ENCODE measurements around the gene MTAP.

DNA sequence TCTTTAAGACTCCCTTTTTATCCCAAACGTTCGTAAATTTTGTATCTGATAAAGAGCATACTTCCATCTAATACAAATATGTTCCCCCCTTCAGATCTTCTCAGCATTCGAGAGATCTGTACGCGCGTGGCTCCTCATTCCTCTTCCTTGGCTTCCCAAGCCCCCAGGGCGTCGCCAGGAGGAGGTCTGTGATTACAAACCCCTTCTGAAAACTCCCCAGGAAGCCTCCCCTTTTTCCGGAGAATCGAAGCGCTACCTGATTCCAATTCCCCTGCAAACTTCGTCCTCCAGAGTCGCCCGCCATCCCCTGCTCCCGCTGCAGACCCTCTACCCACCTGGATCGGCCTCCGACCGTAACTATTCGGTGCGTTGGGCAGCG lies 171.9 kb downstream of the MTAP start:
- no peak for TF ChIP-seq CTCF (IDR thresholded peaks at IDR 0.05)
- TF ChIP-seq POLR2A (IDR thresholded peaks at IDR 0.05): no peak
